Measurements from ENCODE around the gene ZMIZ1. TPM values are rescaled to one million over a fixed set of nuclear protein-coding genes. Genes with fewer than 3 reads are reported as not detected.

The ZMIZ1 gene
- total RNA-seq, 1 donor from 2014 or later = 84.7 TPM

- Histone ChIP-seq H3K27ac (no peak overlapping the region), H3K4me3 (no peak overlapping the region), H3K4me1 (peaks cover 46% of the 10 kb centered on the region), H3K9me3 (no peaks in the 10 kb centered on the region), H3K36me3 (peaks cover 53% of the 10 kb centered on the region), H3K27me3 (no peaks in the 10 kb centered on the region)
- intact Hi-C loops (cut with DNase I) = no loop called here
- DNase-seq (no peak), ATAC-seq (no peak)
- no peak for TF ChIP-seq CTCF (IDR thresholded peaks at IDR 0.05)
Observed at GRCh38 chr10:79289801-79290200, 221.0 kb downstream of the ZMIZ1 start.

DNA sequence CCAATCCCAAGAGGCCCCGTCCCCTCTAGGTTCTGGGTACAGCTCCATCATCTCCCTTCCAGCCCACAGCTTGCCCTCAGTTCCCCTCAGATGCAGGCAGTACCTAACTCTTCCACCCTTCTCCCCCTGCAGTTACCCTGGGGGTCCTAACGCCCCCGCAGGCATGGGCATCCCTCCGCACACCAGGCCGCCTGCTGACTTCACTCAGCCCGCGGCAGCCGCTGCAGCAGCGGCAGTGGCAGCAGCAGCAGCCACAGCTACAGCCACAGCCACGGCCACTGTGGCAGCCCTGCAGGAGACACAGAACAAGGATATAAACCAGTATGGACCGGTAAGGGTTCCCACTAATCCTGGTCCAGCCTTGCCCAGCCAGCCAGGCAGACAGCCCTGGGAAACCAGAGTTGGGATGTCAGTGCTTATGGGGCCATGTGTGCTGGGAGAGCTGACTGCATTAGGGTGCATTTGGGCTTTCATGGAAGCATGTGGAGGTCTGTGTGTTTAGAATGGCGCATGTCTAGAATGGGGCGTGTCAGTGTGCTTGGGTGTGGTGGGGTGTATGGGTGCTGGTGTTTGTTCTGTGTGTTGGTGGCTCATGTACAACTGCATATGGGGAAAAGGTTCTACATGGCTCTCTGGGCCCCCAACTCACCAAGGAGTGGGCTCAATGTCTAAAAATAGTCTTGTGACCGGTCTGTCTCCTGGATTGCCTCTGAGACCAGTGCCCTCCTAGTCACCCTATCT lies 223.4 kb downstream of the ZMIZ1 start:
- no peak for DNase-seq
- Histone ChIP-seq H3K36me3 (peaks cover 67% of the 10 kb centered on the region), H3K27me3 (no peaks in the 10 kb centered on the region), H3K9me3 (no peaks in the 10 kb centered on the region), H3K4me3 (no peak overlapping the region), H3K4me1 (peaks cover 34% of the 10 kb centered on the region), H3K27ac (no peak overlapping the region)
- TF ChIP-seq CTCF (IDR thresholded peaks at IDR 0.05) = no peak
- no peak for ATAC-seq
- intact Hi-C loops (cut with DNase I) = no loop called here

- peak; percentile 37 for ATAC-seq
- peak overlapping the region; percentile 74 for H3K27ac ChIP-seq
- H3K4me3 ChIP-seq = no peak overlapping the region
- peak; percentile 34 for TF ChIP-seq CTCF (IDR thresholded peaks at IDR 0.05)
- intact Hi-C loops (cut with DNase I) = no loop called here
- no peaks in the 10 kb centered on the region for H3K27me3 ChIP-seq
- DNase-seq = no peak
- no peaks in the 10 kb centered on the region for H3K9me3 ChIP-seq
- peaks cover 34% of the 10 kb centered on the region for H3K4me1 ChIP-seq
- H3K36me3 ChIP-seq = peaks cover 68% of the 10 kb centered on the region
Observed at GRCh38 chr10:79292891-79293746, 224.4 kb downstream of the ZMIZ1 start.

- ATAC-seq (peak; percentile 84), DNase-seq (peak; percentile 86)
- H3K27ac ChIP-seq = peak overlapping the region; percentile 74
- H3K9me3 ChIP-seq = no peaks in the 10 kb centered on the region
- peaks cover 73% of the 10 kb centered on the region for H3K36me3 ChIP-seq
- intact Hi-C loops (cut with DNase I) = no loop called here
- no peak overlapping the region for H3K4me3 ChIP-seq
- peaks cover 34% of the 10 kb centered on the region for H3K4me1 ChIP-seq
- TF ChIP-seq CTCF (IDR thresholded peaks at IDR 0.05) = no peak
- H3K27me3 ChIP-seq = no peaks in the 10 kb centered on the region
Observed at GRCh38 chr10:79293841-79294581, 225.2 kb downstream of the ZMIZ1 start.

GRCh38 chr10:79295563-79295962 lies 226.8 kb downstream of the ZMIZ1 start:
- intact Hi-C loops (cut with DNase I) = no loop called here
- H3K4me3 ChIP-seq = no peak overlapping the region
- H3K27ac ChIP-seq = peak overlapping the region; percentile 42
- H3K9me3 ChIP-seq = no peaks in the 10 kb centered on the region
- no peaks in the 10 kb centered on the region for H3K27me3 ChIP-seq
- DNase-seq (no peak), ATAC-seq (peak; percentile 50)
- TF ChIP-seq CTCF (IDR thresholded peaks at IDR 0.05) = no peak
- peaks cover 85% of the 10 kb centered on the region for H3K36me3 ChIP-seq
- H3K4me1 ChIP-seq = peaks cover 34% of the 10 kb centered on the region
